Measurements from ENCODE around the gene FLRT2.
A peak's percentile ranks its signal among the peaks of the same experiment; 100 is the strongest.

FLRT2 gene, protein sequence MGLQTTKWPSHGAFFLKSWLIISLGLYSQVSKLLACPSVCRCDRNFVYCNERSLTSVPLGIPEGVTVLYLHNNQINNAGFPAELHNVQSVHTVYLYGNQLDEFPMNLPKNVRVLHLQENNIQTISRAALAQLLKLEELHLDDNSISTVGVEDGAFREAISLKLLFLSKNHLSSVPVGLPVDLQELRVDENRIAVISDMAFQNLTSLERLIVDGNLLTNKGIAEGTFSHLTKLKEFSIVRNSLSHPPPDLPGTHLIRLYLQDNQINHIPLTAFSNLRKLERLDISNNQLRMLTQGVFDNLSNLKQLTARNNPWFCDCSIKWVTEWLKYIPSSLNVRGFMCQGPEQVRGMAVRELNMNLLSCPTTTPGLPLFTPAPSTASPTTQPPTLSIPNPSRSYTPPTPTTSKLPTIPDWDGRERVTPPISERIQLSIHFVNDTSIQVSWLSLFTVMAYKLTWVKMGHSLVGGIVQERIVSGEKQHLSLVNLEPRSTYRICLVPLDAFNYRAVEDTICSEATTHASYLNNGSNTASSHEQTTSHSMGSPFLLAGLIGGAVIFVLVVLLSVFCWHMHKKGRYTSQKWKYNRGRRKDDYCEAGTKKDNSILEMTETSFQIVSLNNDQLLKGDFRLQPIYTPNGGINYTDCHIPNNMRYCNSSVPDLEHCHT

DNA sequence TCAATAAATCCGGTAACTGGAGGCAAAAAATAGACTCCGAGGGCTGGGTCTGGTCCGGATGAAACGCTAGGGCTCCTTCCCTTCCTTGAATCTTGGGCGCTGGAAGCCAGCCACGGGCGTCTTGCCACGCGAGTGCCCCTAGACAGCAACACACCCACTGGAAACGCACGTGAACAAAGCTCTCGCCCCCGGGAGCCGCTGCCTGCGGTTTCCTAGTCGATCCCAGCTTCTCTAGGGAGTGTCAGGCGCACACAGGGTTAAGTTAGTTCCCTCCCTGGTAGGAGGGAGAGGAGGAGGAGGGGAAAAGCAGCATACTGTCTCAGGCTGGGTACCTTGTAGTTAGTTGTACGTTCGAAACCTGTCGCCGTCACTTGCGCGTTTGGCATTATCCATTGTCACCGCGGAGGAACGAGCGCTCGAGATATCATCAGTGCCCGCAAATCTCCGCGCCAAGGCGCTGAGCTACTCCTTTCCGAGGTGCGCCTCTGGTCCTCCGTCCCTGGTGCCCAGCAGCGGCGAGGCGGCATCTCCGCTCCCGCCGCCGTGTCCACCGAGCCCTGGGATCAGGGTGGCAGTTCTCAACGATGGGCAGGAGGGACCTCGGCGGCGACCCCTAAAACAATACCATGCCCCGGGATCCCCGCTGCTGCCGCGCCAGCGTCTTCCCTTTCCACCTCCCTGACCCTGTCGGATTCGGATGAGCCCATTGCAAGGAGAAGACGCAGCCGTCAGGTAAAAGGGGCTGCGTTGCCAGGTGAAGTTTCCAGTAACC lies at the start of gene FLRT2:
FLRT2 (plus strand) TSS at position 342 of the 772 bp plus-strand sequence. CDS start 91,371 bp downstream, outside the sequence.
- H3K4me1 Mint-ChIP-seq (ENCODE audit: low read depth): peaks cover 16% of the 10 kb centered on the region
- DNase-seq: no peak
- H3K27ac Mint-ChIP-seq: peak within 1 kb of the TSS; percentile 30
- H3K4me3 Mint-ChIP-seq: no peak within 1 kb of the TSS
- no peaks in the 10 kb centered on the region for H3K36me3 Mint-ChIP-seq (ENCODE audit: low read depth)
- H3K27me3 Mint-ChIP-seq: peaks cover 75% of the 10 kb centered on the region
- H3K9me3 Mint-ChIP-seq: no peaks in the 10 kb centered on the region

DNA sequence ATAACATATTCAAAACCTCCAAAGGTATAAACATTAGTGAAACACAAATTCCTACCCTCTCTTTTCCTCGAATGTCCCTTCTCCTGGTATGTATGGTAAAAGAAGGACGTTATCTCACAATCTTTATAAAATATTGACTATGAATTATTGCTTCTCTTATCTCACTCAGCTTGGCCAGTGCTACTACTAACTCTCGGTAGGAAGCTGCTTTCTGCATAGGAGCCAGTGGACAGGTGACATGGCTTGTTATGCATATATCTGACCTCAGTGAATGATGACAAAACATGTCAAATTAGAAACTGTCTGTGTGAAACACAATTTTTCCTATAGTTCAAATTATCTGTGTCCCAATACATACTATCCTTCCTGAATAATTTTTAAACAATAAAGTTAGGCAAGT lies 48.5 kb upstream of the FLRT2 start:
- H3K27ac Mint-ChIP-seq: no peak overlapping the region
- H3K27me3 Mint-ChIP-seq: no peaks in the 10 kb centered on the region
- DNase-seq: no peak
- H3K4me1 Mint-ChIP-seq (ENCODE audit: low read depth): no peaks in the 10 kb centered on the region
- no peaks in the 10 kb centered on the region for H3K9me3 Mint-ChIP-seq
- H3K36me3 Mint-ChIP-seq (ENCODE audit: low read depth): no peaks in the 10 kb centered on the region
- no peak overlapping the region for H3K4me3 Mint-ChIP-seq

DNA sequence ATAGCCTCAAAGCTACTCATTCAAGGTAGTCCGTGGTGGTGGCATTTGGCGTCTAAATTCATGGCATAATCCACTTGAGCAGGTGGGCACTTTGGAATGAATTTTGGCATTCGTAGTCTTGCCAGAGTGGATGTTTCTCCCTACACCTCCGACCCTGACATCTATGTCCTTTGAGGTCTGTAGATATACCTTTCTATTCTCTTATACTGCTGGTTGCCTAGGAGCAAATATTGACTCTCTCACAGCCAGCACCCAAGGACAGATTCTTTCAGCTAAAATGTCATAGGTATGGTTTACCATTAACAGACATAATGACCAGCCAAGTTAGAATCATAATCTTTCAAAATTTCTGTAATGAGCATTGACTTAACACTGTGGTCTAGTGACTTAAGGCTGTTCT lies 47.4 kb upstream of the FLRT2 start:
- no peaks in the 10 kb centered on the region for H3K36me3 Mint-ChIP-seq (ENCODE audit: low read depth)

DNA sequence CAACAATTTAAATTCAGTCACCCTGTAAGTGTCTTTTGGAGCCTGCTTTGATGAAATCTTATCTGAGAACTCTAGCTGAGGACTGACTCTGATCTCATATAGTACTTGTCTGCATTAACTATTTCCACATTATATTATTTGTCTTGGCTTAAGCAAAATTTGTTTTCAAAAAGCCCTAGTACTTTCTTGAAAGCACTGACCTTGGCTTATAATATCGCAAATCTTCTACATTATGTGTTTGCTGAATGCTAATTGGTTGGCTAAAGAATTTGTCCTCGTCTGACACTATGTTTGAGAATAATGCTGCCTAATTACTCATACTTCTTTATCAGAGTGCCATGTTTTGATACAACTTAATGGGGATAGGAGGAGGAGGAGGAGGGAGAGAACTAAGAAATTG lies 46.9 kb upstream of the FLRT2 start:
- H3K36me3 Mint-ChIP-seq (ENCODE audit: low read depth): no peaks in the 10 kb centered on the region
- no peak for DNase-seq

More for the DNA sequence above, 47.4 kb upstream of the FLRT2 start:
- Mint-ChIP-seq H3K9me3 (no peaks in the 10 kb centered on the region), H3K27ac (no peak overlapping the region), H3K4me3 (no peak overlapping the region), H3K27me3 (no peaks in the 10 kb centered on the region), H3K4me1 (ENCODE audit: low read depth) (no peaks in the 10 kb centered on the region)
- no peak for DNase-seq

DNA sequence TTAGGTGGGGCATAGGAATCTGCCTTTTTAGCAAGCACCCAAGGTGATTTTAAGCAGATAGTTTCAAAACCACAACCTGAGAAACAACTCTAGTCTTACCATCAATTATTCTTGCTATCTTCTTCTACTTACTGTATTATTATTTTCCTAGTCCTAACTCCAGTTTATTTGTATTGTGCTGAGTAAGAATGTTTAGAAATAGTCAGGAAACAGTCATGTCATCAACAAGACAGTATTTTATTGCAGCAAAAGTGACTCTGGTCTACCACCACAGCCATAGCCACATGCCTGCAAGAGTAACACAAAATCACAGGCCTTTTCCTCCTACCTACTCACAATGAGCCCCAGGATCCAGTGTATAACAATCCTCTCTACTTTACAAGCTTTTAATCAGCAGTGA lies 46.3 kb upstream of the FLRT2 start:
- Mint-ChIP-seq H3K27ac (no peak overlapping the region), H3K4me1 (ENCODE audit: low read depth) (no peaks in the 10 kb centered on the region), H3K4me3 (no peak overlapping the region), H3K36me3 (ENCODE audit: low read depth) (no peaks in the 10 kb centered on the region), H3K27me3 (no peaks in the 10 kb centered on the region), H3K9me3 (no peaks in the 10 kb centered on the region)
- DNase-seq: no peak

More for the DNA sequence above, 46.9 kb upstream of the FLRT2 start:
- H3K4me1 Mint-ChIP-seq (ENCODE audit: low read depth): no peaks in the 10 kb centered on the region
- no peaks in the 10 kb centered on the region for H3K27me3 Mint-ChIP-seq
- H3K9me3 Mint-ChIP-seq: no peaks in the 10 kb centered on the region
- H3K4me3 Mint-ChIP-seq: no peak overlapping the region
- no peak overlapping the region for H3K27ac Mint-ChIP-seq

DNA sequence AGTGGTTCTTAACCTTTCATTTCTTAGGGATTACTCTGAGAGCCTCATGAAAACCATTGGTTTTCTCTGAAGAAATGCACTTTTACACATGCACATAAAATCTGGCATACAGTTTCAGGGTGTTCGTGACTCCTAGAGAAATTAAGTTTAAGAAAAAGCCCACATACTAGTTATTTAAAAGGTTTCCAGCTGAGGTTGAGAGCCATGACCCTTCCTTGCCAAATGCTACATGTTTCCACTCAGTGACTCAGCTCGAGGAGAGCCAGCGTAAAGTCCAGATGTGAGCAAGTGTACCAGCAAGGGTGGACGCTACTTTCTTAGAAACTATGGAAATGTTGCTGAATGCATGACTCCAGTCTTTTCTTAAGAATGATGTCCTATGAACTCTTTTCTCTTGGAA lies 42.7 kb upstream of the FLRT2 start:
- Mint-ChIP-seq H3K4me1 (ENCODE audit: low read depth) (no peaks in the 10 kb centered on the region), H3K9me3 (peaks cover 10% of the 10 kb centered on the region), H3K36me3 (ENCODE audit: low read depth) (no peaks in the 10 kb centered on the region), H3K27ac (no peak overlapping the region), H3K27me3 (no peaks in the 10 kb centered on the region), H3K4me3 (no peak overlapping the region)
- no peak for DNase-seq

DNA sequence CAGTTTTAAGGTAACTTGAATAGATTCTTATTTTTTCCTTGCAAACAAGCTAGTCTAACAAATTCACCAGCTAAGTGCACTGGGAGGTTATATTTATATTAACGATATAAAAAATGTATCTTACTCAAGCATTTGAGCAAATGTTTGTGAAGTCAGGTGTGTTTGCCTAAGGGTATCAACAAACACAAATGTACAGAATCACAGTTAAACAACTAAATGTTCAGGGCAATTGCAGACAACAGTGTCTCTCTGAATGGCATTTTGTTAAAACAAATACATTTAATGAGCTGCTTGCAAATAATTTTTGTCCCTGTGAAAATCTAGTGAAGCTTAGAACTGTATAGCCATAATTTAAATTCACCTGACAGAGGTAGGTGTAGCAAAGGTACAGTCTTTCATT lies 28.2 kb upstream of the FLRT2 start:
- Mint-ChIP-seq H3K4me1 (ENCODE audit: low read depth) (no peaks in the 10 kb centered on the region), H3K27ac (no peak overlapping the region), H3K36me3 (ENCODE audit: low read depth) (no peaks in the 10 kb centered on the region), H3K27me3 (no peaks in the 10 kb centered on the region), H3K4me3 (no peak overlapping the region), H3K9me3 (peaks cover 2% of the 10 kb centered on the region)
- DNase-seq: no peak

DNA sequence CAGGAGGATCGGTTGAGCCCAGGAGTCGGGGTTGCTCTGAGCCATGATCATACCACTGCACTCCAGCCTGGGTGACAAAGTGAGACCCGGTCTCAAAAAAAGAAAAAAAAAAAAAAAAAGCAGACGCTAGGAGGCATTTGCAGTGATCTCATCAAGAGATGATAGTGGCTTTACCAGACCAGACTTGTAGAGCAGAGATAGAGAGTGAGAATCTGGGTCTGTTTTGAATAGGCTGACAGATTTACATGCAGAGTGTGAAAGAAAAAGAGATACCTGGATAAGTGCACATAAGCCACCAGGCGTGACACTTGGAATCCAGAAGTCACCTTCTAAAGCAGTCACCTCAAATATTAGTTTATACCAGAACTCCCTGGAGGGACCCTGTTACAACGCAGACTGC lies 21.1 kb upstream of the FLRT2 start:
- Mint-ChIP-seq H3K36me3 (ENCODE audit: low read depth) (no peaks in the 10 kb centered on the region), H3K27ac (no peak overlapping the region), H3K4me1 (ENCODE audit: low read depth) (no peaks in the 10 kb centered on the region), H3K9me3 (peaks cover 2% of the 10 kb centered on the region), H3K27me3 (no peaks in the 10 kb centered on the region), H3K4me3 (no peak overlapping the region)
- DNase-seq: no peak

DNA sequence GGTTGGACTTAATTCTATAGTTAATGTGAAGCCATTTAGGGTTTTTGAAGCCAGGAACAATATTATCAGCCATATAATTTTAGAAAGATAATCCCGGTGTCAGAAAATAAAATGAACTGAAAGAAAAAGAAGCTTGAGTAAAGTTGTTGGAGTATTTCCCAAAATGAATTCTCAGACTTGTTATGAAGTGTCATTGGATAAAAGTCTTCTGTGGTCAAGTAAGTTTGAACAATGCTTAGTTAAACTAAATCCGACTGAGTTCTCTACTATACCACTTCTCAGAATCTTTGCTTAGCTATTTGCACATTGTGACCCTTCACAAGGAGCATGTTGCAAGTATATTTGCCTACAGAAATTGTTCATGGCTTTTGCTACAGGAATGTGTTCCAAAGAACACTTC lies 17.5 kb upstream of the FLRT2 start:
- no peaks in the 10 kb centered on the region for H3K27me3 Mint-ChIP-seq
- no peak overlapping the region for H3K27ac Mint-ChIP-seq
- H3K4me3 Mint-ChIP-seq: no peak overlapping the region
- H3K9me3 Mint-ChIP-seq: peaks cover 2% of the 10 kb centered on the region
- no peaks in the 10 kb centered on the region for H3K4me1 Mint-ChIP-seq (ENCODE audit: low read depth)
- no peaks in the 10 kb centered on the region for H3K36me3 Mint-ChIP-seq (ENCODE audit: low read depth)
- no peak for DNase-seq

DNA sequence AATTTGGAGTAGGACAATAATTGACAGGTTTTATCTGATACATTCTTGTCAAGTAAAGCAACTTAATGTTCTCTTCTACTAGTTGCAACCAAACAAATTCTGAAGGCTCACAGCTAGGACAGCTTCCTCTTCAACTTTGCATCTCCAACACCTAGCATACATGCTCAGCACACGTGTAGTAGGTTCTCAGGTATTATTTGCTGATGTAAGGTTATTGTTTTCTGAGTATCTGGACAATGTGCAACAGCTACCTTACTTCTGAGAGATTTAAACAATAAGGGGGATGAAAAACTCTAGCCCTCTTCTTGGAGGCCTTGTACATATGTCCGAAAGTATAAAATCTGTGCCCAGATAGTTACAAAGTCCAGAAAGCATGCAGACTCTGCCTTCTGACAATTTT lies 15.5 kb upstream of the FLRT2 start:
- Mint-ChIP-seq H3K27me3 (no peaks in the 10 kb centered on the region), H3K27ac (no peak overlapping the region), H3K4me1 (ENCODE audit: low read depth) (no peaks in the 10 kb centered on the region), H3K9me3 (no peaks in the 10 kb centered on the region), H3K4me3 (no peak overlapping the region), H3K36me3 (ENCODE audit: low read depth) (no peaks in the 10 kb centered on the region)
- no peak for DNase-seq

DNA sequence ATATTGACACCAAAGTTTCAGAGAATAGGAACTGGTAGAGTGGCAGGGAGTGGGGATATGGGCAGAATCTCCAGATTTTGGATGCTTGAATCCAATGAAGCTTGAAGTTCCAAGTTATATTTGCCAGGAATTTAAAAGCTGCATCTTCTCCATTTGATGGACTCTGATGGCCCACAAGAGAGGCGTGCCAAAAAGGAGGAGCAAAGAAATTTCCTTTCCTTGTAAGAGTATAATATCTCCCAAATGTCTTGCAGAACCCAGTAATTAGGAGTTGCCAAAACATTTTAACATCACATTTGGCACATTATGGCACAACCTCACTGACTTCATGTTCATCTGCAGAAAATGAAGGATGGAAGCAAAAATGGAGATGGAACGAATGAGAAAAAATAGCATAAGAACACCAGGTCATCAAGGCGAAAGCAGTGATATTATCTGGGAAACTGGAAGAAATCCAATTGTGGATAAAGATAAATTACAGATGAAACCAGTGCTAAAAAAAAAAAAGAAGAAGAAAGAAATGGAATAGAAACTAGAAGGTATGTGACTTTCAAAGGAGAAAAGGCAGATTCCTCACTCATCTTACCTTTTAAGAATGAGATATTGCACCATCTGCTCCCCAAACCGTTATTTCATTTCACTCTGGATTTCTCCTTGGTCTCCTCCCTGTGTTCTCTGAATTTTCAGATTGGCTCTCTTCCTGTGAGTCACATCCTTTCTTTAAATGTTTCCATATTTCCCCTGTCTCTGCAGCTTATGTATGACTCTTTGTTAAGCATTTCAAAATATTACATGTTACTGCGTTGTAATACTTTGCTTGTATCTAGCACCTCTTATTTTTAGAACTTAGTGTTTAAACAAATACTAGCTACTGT lies 13.5 kb upstream of the FLRT2 start:
- no peaks in the 10 kb centered on the region for H3K9me3 Mint-ChIP-seq
- H3K4me3 Mint-ChIP-seq: no peak overlapping the region
- no peaks in the 10 kb centered on the region for H3K36me3 Mint-ChIP-seq (ENCODE audit: low read depth)
- no peaks in the 10 kb centered on the region for H3K4me1 Mint-ChIP-seq (ENCODE audit: low read depth)
- H3K27ac Mint-ChIP-seq: no peak overlapping the region
- no peak for DNase-seq
- no peaks in the 10 kb centered on the region for H3K27me3 Mint-ChIP-seq

DNA sequence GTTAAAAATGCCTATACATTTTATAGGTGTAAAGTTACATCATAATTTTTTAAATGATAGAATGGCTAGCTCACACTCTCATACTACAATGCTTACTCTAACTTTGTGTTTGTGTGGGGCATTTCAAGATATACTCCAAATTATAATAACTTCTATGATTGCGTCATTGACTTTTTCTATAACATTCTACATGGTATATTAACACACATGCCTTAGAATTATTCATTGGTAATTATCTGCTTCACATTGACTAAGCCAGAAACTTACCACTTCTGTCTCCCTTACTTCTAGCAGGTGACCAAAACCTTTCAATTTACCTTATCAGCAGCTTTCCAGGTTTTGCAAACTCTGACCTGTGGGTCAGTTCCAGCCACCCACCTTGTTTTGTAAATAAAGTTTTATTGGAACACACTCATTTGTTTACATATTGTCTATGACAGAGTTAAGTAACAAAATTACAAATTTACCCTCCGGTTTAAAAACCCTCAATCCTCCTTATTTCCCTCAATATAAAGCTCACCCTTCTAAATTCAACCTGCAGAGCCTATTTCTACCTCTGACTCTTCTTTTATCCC lies 12.7 kb upstream of the FLRT2 start:
- DNase-seq: no peak
- no peaks in the 10 kb centered on the region for H3K36me3 Mint-ChIP-seq (ENCODE audit: low read depth)
- no peaks in the 10 kb centered on the region for H3K9me3 Mint-ChIP-seq
- H3K27ac Mint-ChIP-seq: no peak overlapping the region
- no peak overlapping the region for H3K4me3 Mint-ChIP-seq
- no peaks in the 10 kb centered on the region for H3K4me1 Mint-ChIP-seq (ENCODE audit: low read depth)
- H3K27me3 Mint-ChIP-seq: no peaks in the 10 kb centered on the region

DNA sequence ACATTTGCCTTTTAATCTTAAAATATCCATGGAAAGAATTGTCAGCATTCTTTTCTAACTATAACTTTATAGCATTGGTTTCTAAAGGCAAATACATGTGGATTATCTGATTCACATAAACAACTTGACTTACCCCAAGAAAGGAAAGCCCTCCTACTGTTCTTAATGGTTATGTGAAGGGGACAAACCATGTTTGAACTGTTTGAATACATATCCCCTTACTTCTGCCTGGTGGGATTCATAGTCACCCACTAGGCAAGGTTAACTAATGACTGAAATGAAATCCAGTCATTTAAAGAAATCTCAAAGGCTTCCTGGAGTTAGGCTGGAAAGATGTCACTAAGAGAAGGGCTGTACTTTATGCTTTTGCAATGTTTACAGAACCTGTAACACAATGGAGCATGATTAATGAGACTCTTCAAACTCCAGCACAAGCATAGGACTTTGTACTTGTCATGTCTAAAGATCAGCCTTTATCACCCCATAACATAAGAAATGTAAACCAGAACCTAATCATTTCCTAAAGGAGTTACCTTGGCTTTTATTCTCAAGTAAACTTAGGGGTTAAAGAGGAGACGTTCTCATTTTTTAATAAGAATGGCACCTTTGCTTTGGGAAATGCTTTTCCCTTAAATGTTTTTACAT lies 10.2 kb upstream of the FLRT2 start:
- no peaks in the 10 kb centered on the region for H3K9me3 Mint-ChIP-seq
- no peak overlapping the region for H3K4me3 Mint-ChIP-seq
- H3K27me3 Mint-ChIP-seq: no peaks in the 10 kb centered on the region
- no peak for DNase-seq
- no peak overlapping the region for H3K27ac Mint-ChIP-seq
- no peaks in the 10 kb centered on the region for H3K36me3 Mint-ChIP-seq (ENCODE audit: low read depth)
- no peaks in the 10 kb centered on the region for H3K4me1 Mint-ChIP-seq (ENCODE audit: low read depth)
